Psoas muscle (tissue), 8 donors: ENCODE data around the gene SHISAL1. TPM values are rescaled to one million over a fixed set of nuclear protein-coding genes. Genes with fewer than 3 reads are reported as not detected.

Source experiments
- ATAC-seq, 4 donors: fragments of 200-7000 bp; cut with Tn5 transposase; one replicate each; pipeline ENCODE4 v1.9.1; 2020; ENCODE audit warnings: moderate library complexity in 3 of 4, mild to moderate bottlenecking in 2 of 4
- DNase-seq, 2 donors: peaks; one replicate each; pipeline ENCODE4 v3.0.0-alpha.2; 2020
- H3K27ac ChIP-seq: fragments of 200-600 bp; one replicate; pipeline ENCODE4 v1.8.0; 2022
- H3K27me3 ChIP-seq, 3 donors: fragments of 200-600 bp in 1 of 3; one replicate each; pipeline versions ENCODE4 v1.6.1 to v1.8.0; 2013 to 2022; ENCODE audit warnings: low read length in 2 of 3, mild to moderate bottlenecking in 2 of 3, moderate library complexity in 1 of 3; ENCODE audit not compliant: insufficient read depth in 3 of 3
- H3K36me3 ChIP-seq, 2 donors: fragments of 200-600 bp in 1 of 2; one replicate each; pipeline versions ENCODE4 v1.6.1 to v1.8.0; 2013 to 2022; ENCODE audit warnings: low read depth in 1 of 2, mild to moderate bottlenecking in 1 of 2, moderate library complexity in 1 of 2; ENCODE audit not compliant: insufficient read depth in 1 of 2
- H3K4me1 ChIP-seq: fragments of 200-600 bp; one replicate; pipeline ENCODE4 v1.8.0; 2022
- H3K4me3 ChIP-seq: fragments of 200-600 bp; one replicate; pipeline ENCODE4 v1.8.0; 2022; ENCODE audit warnings: mild to moderate bottlenecking
- H3K9me3 ChIP-seq: fragments of 200-600 bp; one replicate; pipeline ENCODE4 v1.8.0; 2022
- WGBS, 3 donors: extraction: QIAGEN DNeasy Blood & Tissue Kit; methylation state at CpG; one replicate each; pipeline versions ENCODE4 v1.1.6 to v1.1.7; 2013; 5-methylcytosine and 5-hydroxymethylcytosine counted together
- intact Hi-C, 2 donors: fragments of 100-400 bp; cut with DNase I; formaldehyde crosslinking; loops; one replicate each; pipeline versions ENCODE4 v1.11.0 to v1.14.2; 2022
- polyA plus RNA-seq, 3 donors: library from polyadenylated mRNA; stranded (reverse); fragments of 200-250 nt; gene quantifications; one replicate each; pipeline ENCODE4 v1.2.3, GENCODE V29; 2013
- total RNA-seq, 4 donors: library from RNA; stranded (reverse); fragmentation: NEBNext Ultra II Directional in 2 of 4; extraction: Animal tissue kit (Norgen Biotek cat#: 25700) in 2 of 4; gene quantifications; one replicate each; pipeline versions ENCODE4 v1.2.1 to v1.2.4, GENCODE V29; 2021 to 2023
- TF ChIP-seq, protein P1 (sequence below): fragments of 200-600 bp; IDR thresholded peaks from one replicate; pipeline ENCODE4 v1.8.0; 2022; ENCODE audit warnings: antibody characterized with exemption
- donor health status: healthy with polysubstance abuse.
- donor health status: DM: no; HTN: no; CAD: no; lungs with moderate emphysema.
- donor health status: Bipolar disorder and iron deficiency.
- donor health status: healthy.
- donor health status: DM: yes; HTN: yes; CAD: no.
- donor health status: DM: no; HTN: no; CAD: no.
- donor health status: DM: no; HTN: no; CAD: no.
- donor health status: DM: yes; HTN: yes; CAD: no.

Gene SHISAL1
- total and polyA plus RNA-seq, 7 donors = 0.01 to 0.24 (median 0.06) TPM; not detected in 1

DNA sequence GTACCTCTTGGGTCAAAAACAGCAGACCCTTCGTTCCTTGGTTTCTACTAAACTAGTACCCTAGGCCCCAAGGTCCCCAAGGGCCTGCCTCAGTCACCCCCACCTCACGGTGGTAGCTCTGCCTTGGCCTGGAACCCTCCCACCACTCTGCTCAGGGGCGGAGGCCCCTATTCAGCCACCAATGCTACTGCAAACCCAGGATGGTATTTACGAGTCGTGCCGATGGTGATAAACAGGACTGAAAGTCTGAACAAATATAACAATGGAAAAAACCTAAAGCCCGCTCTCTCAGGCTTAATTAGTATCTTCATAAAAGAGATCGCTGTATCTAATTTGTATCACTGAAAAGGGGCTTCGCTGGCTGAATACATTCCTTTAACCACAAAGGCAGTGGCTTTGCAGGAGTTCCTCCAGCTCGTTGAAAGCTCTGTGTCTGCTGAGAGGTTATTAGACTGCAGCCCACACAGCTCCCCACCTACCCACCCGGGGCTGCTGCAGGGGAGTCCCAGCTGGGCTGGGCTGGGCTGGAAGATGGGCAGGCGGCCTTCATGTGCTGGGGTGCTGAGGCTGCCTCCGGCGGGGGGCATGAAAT, 15.2 kb downstream of the SHISAL1 start:
- no peak for ATAC-seq
- Histone ChIP-seq H3K4me1 (no peaks in the 10 kb centered on the region), H3K36me3 (no peaks in the 10 kb centered on the region), H3K4me3 (no peak overlapping the region), H3K27me3 (peaks cover 0 to 23% (median 6%) of the 10 kb centered on the region in 3 donors), H3K27ac (no peak overlapping the region), H3K9me3 (peaks cover 4% of the 10 kb centered on the region)
- TF ChIP-seq, protein P1, sequence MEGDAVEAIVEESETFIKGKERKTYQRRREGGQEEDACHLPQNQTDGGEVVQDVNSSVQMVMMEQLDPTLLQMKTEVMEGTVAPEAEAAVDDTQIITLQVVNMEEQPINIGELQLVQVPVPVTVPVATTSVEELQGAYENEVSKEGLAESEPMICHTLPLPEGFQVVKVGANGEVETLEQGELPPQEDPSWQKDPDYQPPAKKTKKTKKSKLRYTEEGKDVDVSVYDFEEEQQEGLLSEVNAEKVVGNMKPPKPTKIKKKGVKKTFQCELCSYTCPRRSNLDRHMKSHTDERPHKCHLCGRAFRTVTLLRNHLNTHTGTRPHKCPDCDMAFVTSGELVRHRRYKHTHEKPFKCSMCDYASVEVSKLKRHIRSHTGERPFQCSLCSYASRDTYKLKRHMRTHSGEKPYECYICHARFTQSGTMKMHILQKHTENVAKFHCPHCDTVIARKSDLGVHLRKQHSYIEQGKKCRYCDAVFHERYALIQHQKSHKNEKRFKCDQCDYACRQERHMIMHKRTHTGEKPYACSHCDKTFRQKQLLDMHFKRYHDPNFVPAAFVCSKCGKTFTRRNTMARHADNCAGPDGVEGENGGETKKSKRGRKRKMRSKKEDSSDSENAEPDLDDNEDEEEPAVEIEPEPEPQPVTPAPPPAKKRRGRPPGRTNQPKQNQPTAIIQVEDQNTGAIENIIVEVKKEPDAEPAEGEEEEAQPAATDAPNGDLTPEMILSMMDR = no peak
- WGBS, 3 donors = 76 to 84% (median 79%) methylated on average over 14 of the region's 14 CpGs
- intact Hi-C loops = no loop called here
- DNase-seq = no peak

DNA sequence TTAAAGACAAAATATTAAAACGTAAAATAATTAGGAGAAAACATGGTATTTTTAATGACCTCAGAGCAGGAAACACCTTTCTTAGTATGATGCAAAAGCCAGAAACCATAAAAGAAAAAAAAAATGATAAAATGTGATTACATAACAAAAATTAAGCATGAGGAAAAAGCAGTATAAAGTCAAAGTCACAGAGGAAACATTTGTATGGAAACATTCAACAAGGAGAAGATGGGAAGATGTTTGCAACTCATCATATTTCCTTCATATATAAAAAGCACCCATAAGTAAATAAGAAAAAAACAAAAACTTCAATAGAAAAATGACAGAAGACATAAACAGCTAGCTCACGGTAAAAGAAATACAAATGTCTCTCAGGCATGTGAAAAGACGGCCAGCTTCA, 17.3 kb downstream of the SHISAL1 start:
- TF ChIP-seq, protein P1 = no peak
- no peak for DNase-seq
- Histone ChIP-seq H3K4me3 (no peak overlapping the region), H3K9me3 (peaks cover 4% of the 10 kb centered on the region), H3K27ac (no peak overlapping the region), H3K27me3 (peaks cover 0 to 25% (median 6%) of the 10 kb centered on the region in 3 donors), H3K36me3 (no peaks in the 10 kb centered on the region), H3K4me1 (no peaks in the 10 kb centered on the region)
- WGBS, 3 donors = 70 to 80% (median 75%) methylated on average over 3 of the region's 3 CpGs
- intact Hi-C loops = no loop called here
- no peak for ATAC-seq

DNA sequence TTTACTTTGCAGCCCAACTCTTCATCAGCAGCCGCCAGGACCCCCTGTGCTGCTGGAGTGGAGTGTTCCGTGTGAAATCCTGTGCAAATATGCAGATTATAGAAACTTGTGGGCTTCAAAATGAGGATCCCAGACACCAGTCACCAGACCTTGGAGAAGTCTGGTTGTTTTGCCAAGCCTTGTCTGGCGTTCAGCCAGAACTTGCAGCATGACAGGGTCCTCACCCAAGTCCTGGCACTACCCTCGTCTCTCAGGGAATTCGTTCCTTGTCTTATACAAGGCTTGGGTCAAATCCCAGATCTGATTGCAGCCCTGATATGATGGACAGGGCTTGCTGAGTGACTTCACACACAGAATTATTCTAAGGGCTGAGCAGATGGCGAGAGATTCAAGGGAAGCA, 18.9 kb downstream of the SHISAL1 start:
- ATAC-seq (no peak), DNase-seq (no peak)
- intact Hi-C loops = no loop called here
- Histone ChIP-seq H3K4me1 (no peaks in the 10 kb centered on the region), H3K27me3 (peaks cover 0 to 31% (median 2%) of the 10 kb centered on the region in 3 donors), H3K36me3 (no peaks in the 10 kb centered on the region), H3K9me3 (peaks cover 4% of the 10 kb centered on the region), H3K4me3 (no peak overlapping the region), H3K27ac (no peak overlapping the region)
- TF ChIP-seq, protein P1 = no peak
- 35 to 41% (median 39%) methylated on average over 6 of the region's 6 CpGs for WGBS, 3 donors

DNA sequence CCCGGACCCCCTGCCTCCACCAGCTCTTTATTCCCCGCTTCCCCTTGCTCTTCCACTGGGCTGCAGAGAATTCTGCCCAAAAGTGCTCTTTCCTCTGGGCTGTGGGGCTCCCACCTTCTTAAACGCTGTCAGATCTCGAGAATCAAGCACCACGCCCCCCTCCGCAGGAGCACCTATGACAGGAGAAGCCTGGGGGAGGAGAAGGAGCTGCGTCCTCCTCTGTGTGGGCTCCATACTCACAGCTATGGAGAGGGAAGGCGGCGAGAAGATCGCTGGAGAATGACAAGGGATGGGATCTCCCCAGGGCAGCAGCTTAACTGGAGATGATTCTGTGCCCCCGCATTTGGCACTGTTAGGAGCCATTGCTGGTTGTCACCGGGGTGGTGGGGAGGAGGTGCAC, 19.7 kb downstream of the SHISAL1 start:
- intact Hi-C loops = no loop called here
- H3K27ac ChIP-seq = no peak overlapping the region
- TF ChIP-seq, protein P1 = no peak
- no peak overlapping the region for H3K4me3 ChIP-seq
- no peak for DNase-seq
- no peak for ATAC-seq
- no peaks in the 10 kb centered on the region for H3K36me3 ChIP-seq
- peaks cover 4% of the 10 kb centered on the region for H3K9me3 ChIP-seq
- no peaks in the 10 kb centered on the region for H3K4me1 ChIP-seq
- WGBS, 3 donors = 81 to 86% (median 83%) methylated on average over 12 of the region's 12 CpGs
- peaks cover 0 to 39% (median 2%) of the 10 kb centered on the region in 3 donors for H3K27me3 ChIP-seq

DNA sequence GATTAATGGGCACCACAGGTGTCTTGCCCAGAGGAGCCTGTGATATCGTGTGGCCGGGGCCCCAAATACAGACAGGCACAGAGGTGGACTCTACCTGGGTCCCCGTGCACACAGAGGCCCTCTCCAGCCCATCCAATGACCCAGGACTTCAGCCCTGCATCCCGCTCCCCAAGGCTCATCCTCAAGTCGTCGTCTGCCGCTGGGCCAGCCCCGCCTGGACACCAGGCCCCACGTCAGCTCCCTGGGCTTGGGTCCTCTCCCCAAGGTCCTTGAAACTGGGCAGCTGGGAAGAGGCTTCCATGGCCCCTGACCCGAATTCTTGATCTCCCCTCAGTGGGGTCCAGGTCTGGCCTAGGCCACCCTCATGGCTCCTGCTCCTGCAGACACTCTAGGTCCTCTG, 20.2 kb downstream of the SHISAL1 start:
- no peak for DNase-seq

More for the DNA sequence above, 20.2 kb downstream of the SHISAL1 start:
- peaks cover 0 to 39% (median 0%) of the 10 kb centered on the region in 3 donors for H3K27me3 ChIP-seq
- H3K36me3 ChIP-seq = no peaks in the 10 kb centered on the region
- intact Hi-C loops = no loop called here
- H3K4me1 ChIP-seq = no peaks in the 10 kb centered on the region
- peaks cover 4% of the 10 kb centered on the region for H3K9me3 ChIP-seq
- H3K4me3 ChIP-seq = no peak overlapping the region
- H3K27ac ChIP-seq = no peak overlapping the region
- TF ChIP-seq, protein P1 = no peak
- WGBS, 3 donors = 81 to 87% (median 86%) methylated on average over 10 of the region's 10 CpGs
- no peak for ATAC-seq
